ENCODE measurements around the gene SLC17A7.

DNA sequence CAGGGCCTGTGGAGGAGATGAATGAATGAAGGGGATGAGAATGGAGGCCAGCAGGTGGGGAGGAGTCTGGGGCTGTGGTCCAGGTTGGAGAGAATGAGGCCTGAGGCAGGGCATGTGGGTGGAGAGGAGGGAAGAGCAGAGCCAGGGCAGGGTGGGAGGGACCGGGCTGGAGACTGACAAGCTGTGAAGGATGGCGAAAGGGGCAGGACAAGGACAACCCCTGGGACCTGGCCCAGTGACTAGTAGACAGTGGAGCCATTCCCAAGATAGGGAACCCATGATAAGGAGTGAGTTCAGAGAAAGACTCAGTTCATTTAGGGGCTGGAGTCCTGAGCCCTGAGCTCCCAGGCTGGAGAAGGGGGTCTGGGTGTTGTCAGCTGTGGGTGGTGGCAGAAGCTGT is 21.1 kb downstream of the SLC17A7 start:
- TF ChIP-seq, protein P1, sequence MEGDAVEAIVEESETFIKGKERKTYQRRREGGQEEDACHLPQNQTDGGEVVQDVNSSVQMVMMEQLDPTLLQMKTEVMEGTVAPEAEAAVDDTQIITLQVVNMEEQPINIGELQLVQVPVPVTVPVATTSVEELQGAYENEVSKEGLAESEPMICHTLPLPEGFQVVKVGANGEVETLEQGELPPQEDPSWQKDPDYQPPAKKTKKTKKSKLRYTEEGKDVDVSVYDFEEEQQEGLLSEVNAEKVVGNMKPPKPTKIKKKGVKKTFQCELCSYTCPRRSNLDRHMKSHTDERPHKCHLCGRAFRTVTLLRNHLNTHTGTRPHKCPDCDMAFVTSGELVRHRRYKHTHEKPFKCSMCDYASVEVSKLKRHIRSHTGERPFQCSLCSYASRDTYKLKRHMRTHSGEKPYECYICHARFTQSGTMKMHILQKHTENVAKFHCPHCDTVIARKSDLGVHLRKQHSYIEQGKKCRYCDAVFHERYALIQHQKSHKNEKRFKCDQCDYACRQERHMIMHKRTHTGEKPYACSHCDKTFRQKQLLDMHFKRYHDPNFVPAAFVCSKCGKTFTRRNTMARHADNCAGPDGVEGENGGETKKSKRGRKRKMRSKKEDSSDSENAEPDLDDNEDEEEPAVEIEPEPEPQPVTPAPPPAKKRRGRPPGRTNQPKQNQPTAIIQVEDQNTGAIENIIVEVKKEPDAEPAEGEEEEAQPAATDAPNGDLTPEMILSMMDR (IDR thresholded peaks at IDR 0.05; ENCODE audit: low read depth, low read length) = no peak
- no peak for TF ChIP-seq EZH2phosphoT487 (IDR thresholded peaks at IDR 0.05; ENCODE audit: low read depth)
